Activated T-helper 17 cell treated with anti-CD3 and anti-CD28 coated beads, Interleukin-2, amount 50 U/mL, for 72 hours (primary cell): ENCODE measurements around the gene RPGR. TPM values are rescaled to one million over a fixed set of nuclear protein-coding genes. Genes with fewer than 3 reads are reported as not detected.

Experiments used
- ATAC-seq: fragments of 150-1000 bp; cut with Tn5 transposase; replicated peaks from 2 replicates; pipeline ENCODE4 v1.10.0; 2021; ENCODE audit warnings: mild to moderate bottlenecking, moderate library complexity
- H3K27ac Mint-ChIP-seq: one replicate; pipeline ENCODE4 v1.8.0; 2022; ENCODE audit warnings: mixed read lengths
- H3K27me3 Mint-ChIP-seq: one replicate; pipeline ENCODE4 v1.8.0; 2022; ENCODE audit warnings: mixed read lengths
- H3K36me3 Mint-ChIP-seq: one replicate; pipeline ENCODE4 v1.8.0; 2022; ENCODE audit warnings: low read depth, mild to moderate bottlenecking, mixed read lengths
- H3K4me1 Mint-ChIP-seq: one replicate; pipeline ENCODE4 v1.8.0; 2022; ENCODE audit warnings: mixed read lengths
- H3K4me3 Mint-ChIP-seq: one replicate; pipeline ENCODE4 v1.8.0; 2022; ENCODE audit warnings: mild to moderate bottlenecking, mixed read lengths
- H3K9me3 Mint-ChIP-seq: one replicate; pipeline ENCODE4 v1.8.0; 2022; ENCODE audit warnings: mixed read lengths
- total RNA-seq, 2 donors: library from RNA; stranded (reverse); gene quantifications; one replicate each; pipeline ENCODE4 v1.2.3, GENCODE V29; 2022

RPGR gene
- total RNA-seq, 2 donors from 2014 or later = 3.5 to 7.5 TPM

DNA sequence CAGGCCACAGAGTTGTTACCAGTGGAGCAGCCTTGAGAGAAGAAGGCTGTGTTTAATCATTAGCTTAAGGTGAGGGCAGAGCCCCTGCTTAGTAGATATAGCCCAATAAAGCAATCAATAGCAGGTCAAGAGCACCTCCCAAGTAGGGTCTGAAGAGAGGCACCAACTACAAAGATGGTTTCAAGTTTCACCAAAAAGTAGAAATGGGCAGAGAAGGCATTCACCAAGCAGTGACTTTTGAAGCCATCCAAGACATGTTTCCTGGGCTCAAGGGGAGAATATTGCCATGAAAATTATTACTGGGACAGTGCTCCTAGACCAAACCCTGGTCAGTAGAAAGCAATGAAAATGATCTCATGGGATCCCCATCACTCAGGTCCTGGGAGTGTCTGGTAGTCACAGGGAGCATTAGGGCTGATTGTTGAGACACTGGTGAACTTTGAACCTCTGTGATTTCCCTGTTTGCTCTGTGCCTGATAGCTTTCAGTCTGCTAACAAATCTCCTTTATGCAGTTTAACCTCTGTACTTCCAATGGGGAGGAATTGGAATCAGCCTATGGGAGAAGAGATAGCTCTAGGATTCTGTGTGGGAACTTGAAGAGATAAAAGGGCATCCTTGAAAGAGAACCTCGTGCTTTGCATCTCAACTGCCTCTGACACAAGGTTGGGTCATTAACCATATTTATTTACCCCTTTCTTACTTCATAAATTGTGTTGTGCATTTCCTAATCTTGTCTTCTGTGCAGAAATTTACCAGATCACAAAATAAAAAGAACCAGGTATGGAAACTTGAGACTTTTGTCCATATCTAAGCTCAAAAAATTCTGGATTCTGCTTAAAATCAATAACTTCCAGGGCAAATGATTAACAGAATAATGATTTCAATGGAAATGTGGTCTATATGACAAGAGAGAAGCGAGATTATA lies 15.8 kb upstream of the RPGR start:
- Mint-ChIP-seq H3K4me1 (no peaks in the 10 kb centered on the region), H3K9me3 (no peaks in the 10 kb centered on the region), H3K4me3 (no peak overlapping the region), H3K27me3 (no peaks in the 10 kb centered on the region), H3K27ac (no peak overlapping the region), H3K36me3 (no peaks in the 10 kb centered on the region)
- ATAC-seq = no peak

DNA sequence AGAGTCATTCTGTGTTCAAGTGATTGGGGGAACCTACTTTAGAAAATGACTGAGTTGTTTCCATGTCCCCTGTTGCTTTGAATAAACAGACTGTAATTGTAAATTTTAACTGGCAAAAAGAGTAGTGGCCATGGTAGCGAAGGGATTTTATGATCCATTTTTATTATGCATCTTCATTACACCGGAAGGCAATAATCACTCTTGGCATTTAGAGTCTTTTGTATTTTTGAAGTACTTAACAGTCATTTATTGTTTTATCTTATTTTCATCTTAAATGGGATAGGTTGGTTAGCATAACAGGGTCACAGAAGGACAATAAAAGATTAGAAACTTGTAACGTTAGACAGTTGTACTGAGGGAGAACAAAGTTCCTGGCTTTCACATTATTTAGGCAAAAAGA lies 14.1 kb upstream of the RPGR start:
- Mint-ChIP-seq H3K4me1 (no peaks in the 10 kb centered on the region), H3K36me3 (no peaks in the 10 kb centered on the region), H3K4me3 (no peak overlapping the region), H3K9me3 (no peaks in the 10 kb centered on the region), H3K27me3 (no peaks in the 10 kb centered on the region), H3K27ac (no peak overlapping the region)
- ATAC-seq = no peak

DNA sequence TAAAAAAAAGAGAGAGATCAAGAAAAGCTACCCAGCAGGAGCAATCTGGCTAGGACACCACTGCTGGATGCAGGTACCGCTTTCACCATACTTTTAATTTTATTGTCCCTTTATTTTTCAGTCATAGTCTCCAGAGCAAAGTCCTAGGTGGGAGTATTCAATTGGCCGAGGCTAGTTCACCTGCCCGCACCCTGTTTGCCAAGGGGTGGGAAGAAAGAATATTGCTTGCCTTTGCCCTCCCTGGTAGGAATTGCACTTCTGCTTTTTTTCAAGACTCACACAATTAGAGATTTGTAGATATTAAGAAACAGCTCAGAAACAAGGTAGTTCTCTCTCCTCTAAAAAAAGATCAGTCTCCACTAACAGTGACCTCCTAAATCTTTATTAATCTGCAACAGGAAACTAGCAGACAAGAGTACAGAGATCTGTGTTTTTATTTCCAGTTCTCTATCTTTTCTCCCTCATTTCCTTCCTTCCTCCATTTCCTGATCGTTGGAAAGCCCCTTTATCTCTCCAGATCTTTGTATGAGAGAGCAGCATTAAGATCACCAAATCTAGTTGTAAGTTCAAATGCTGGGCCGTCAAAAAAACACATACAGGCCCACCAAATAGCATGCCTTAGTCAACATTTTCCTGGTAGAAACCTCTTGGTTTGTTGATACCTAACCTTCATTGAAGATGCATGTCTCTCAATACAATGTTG lies 9.4 kb upstream of the RPGR start:
- no peaks in the 10 kb centered on the region for H3K36me3 Mint-ChIP-seq
- no peaks in the 10 kb centered on the region for H3K9me3 Mint-ChIP-seq
- ATAC-seq = no peak
- no peaks in the 10 kb centered on the region for H3K4me1 Mint-ChIP-seq
- H3K27ac Mint-ChIP-seq = no peak overlapping the region
- no peaks in the 10 kb centered on the region for H3K27me3 Mint-ChIP-seq
- no peak overlapping the region for H3K4me3 Mint-ChIP-seq

DNA sequence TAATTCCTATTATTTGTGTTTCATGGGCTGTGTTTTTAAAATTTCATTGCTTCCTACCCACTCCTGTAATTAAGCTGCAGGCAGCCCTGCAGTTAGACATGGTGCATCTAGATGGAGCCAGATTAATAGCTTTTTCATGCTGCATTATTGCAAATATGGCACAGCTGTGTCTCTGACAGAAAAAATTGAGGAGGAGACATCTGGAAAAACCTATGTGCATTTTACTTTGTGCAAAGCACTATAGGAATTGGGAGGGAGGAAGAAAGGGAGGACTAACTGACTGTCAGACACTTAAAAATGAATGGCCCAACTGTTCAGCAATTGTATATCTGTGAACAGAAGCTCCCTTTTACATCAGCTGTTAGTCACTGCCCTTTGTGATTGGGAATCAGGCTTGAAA lies 8.1 kb upstream of the RPGR start:
- no peaks in the 10 kb centered on the region for H3K27me3 Mint-ChIP-seq
- H3K4me3 Mint-ChIP-seq = no peak overlapping the region
- no peak overlapping the region for H3K27ac Mint-ChIP-seq
- H3K36me3 Mint-ChIP-seq = no peaks in the 10 kb centered on the region
- ATAC-seq = no peak
- no peaks in the 10 kb centered on the region for H3K4me1 Mint-ChIP-seq
- H3K9me3 Mint-ChIP-seq = no peaks in the 10 kb centered on the region

- no peak for ATAC-seq
- Mint-ChIP-seq H3K4me3 (no peak overlapping the region), H3K27ac (no peak overlapping the region), H3K4me1 (no peaks in the 10 kb centered on the region), H3K27me3 (no peaks in the 10 kb centered on the region), H3K36me3 (no peaks in the 10 kb centered on the region), H3K9me3 (no peaks in the 10 kb centered on the region)
Observed at GRCh38 chrX:38332505-38332904, 5.2 kb upstream of the RPGR start.

- no peak for ATAC-seq
- Mint-ChIP-seq H3K36me3 (no peaks in the 10 kb centered on the region), H3K4me3 (peak overlapping the region; percentile 86), H3K9me3 (no peaks in the 10 kb centered on the region), H3K27ac (peak overlapping the region; percentile 97), H3K4me1 (no peaks in the 10 kb centered on the region), H3K27me3 (no peaks in the 10 kb centered on the region)
Observed at GRCh38 chrX:38327775-38328081, 419 bp upstream of the RPGR start.

DNA sequence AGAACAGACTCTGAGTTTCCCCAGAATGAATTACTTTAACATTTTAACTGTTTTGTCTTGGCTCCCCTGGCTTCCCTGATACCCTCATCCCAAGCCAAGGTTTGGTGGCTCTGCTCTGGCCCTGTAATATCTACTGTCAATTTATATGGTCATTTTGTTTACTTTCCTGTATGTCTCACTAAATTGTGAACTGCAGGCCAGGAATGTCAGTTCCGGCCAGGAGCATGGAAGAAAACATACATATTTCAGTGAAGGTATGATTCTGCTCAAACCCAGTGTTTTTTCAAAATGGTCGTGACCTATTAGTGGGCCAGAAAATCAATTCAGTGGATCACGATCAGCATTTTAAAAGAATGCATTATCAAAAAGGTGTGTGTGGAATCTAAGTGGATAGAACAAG lies 1.2 kb downstream of the RPGR start:
- H3K4me3 Mint-ChIP-seq = peak overlapping the region; percentile 86
- no peaks in the 10 kb centered on the region for H3K4me1 Mint-ChIP-seq
- no peak for ATAC-seq
- H3K27ac Mint-ChIP-seq = peak overlapping the region; percentile 97
- no peaks in the 10 kb centered on the region for H3K27me3 Mint-ChIP-seq
- H3K9me3 Mint-ChIP-seq = no peaks in the 10 kb centered on the region
- H3K36me3 Mint-ChIP-seq = peaks cover 5% of the 10 kb centered on the region

DNA sequence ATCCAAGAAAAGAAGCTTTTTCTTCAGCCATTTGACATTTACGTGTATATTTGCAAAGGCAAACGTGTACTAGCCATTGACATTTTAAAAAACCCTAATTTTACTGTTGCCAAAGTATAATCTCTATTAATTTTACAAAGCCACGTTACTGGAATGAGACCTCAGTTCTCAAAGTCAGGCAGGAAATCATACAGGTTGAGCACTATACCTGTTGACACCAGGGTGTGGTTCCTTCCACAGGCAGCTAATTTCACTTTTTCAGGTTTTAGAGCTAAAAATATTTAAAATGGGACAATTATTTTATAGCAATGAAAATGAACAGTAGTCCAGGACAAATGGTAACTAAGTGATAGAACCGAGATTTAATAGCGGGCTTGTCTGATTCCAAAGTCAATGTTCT lies 6.5 kb downstream of the RPGR start:
- ATAC-seq = no peak
- Mint-ChIP-seq H3K4me1 (no peaks in the 10 kb centered on the region), H3K36me3 (peaks cover 12% of the 10 kb centered on the region), H3K4me3 (no peak overlapping the region), H3K27ac (no peak overlapping the region), H3K9me3 (no peaks in the 10 kb centered on the region), H3K27me3 (no peaks in the 10 kb centered on the region)

DNA sequence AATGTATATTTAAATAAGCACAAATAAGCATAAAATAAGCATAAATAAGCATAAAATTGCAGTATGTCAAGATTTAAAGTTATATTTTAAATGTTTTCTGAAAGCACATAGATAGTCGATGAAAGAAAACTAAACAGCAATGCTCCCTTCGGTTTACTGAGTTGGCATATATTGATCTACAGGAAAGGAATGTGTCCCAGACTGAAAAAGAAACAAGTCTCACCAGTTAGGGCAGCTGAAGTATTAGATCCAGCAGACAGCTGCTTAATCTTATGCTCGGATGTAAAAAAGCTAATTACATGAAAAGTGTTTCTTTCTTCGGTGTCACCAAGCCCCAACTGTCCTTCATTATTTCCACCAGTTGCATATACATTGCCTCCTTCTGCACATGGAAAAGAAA lies 8.7 kb downstream of the RPGR start:
- no peak for ATAC-seq
- Mint-ChIP-seq H3K27me3 (no peaks in the 10 kb centered on the region), H3K4me3 (no peak overlapping the region), H3K9me3 (no peaks in the 10 kb centered on the region), H3K4me1 (no peaks in the 10 kb centered on the region), H3K27ac (no peak overlapping the region), H3K36me3 (peaks cover 23% of the 10 kb centered on the region)

- Mint-ChIP-seq H3K4me3 (no peak overlapping the region), H3K9me3 (no peaks in the 10 kb centered on the region), H3K27ac (no peak overlapping the region), H3K36me3 (peaks cover 25% of the 10 kb centered on the region), H3K4me1 (no peaks in the 10 kb centered on the region), H3K27me3 (no peaks in the 10 kb centered on the region)
- no peak for ATAC-seq
Observed at GRCh38 chrX:38318196-38318595, 9.1 kb downstream of the RPGR start.

GRCh38 chrX:38315186-38315585 lies 12.1 kb downstream of the RPGR start:
- Mint-ChIP-seq H3K4me1 (no peaks in the 10 kb centered on the region), H3K9me3 (no peaks in the 10 kb centered on the region), H3K27me3 (no peaks in the 10 kb centered on the region), H3K4me3 (no peak overlapping the region), H3K36me3 (peaks cover 26% of the 10 kb centered on the region), H3K27ac (no peak overlapping the region)
- ATAC-seq = no peak

DNA sequence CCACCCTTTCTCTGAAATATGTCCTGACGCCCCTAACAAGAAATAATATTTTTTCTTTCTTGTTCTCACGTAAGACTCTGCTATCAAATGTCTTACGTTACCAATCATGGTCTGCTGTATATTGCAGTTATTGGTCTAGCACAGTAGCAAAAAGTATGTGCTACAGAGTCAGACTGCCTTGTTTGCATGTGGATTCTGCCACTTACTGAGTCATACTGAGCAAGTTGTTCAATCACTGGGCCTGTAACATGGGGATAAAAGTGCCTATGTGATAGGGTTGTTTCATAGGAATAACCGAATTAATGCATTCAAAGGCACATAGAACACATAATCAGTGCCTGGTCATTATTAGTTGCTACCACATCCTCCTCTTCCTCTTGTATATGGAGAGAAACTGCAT lies 14.1 kb downstream of the RPGR start:
- Mint-ChIP-seq H3K4me1 (no peaks in the 10 kb centered on the region), H3K27me3 (no peaks in the 10 kb centered on the region), H3K27ac (no peak overlapping the region), H3K4me3 (no peak overlapping the region), H3K36me3 (peaks cover 29% of the 10 kb centered on the region), H3K9me3 (no peaks in the 10 kb centered on the region)
- no peak for ATAC-seq

DNA sequence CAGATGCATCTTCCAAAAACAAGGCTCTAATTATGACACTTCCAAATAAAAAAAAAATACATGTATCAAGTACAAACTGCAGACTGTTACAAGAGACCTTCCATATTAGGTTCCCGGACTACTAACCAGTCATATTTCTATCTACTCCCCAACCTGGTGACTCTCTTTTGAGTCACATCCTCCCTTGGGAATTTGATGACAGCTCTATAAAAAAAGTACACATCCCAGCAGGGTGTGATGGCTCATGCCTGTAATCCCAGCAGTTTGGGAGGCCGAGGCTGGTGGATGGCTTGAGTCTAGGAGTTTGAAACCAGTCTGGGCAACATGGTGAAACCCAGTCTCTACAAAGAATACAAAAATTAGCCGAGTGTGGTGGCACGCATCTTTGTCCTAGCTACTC lies 14.9 kb downstream of the RPGR start:
- peaks cover 35% of the 10 kb centered on the region for H3K36me3 Mint-ChIP-seq
- no peaks in the 10 kb centered on the region for H3K4me1 Mint-ChIP-seq
- H3K4me3 Mint-ChIP-seq = no peak overlapping the region
- H3K9me3 Mint-ChIP-seq = no peaks in the 10 kb centered on the region
- no peak overlapping the region for H3K27ac Mint-ChIP-seq
- no peak for ATAC-seq
- H3K27me3 Mint-ChIP-seq = no peaks in the 10 kb centered on the region

- Mint-ChIP-seq H3K4me1 (no peaks in the 10 kb centered on the region), H3K27me3 (no peaks in the 10 kb centered on the region), H3K4me3 (no peak overlapping the region), H3K27ac (no peak overlapping the region), H3K36me3 (peaks cover 35% of the 10 kb centered on the region), H3K9me3 (no peaks in the 10 kb centered on the region)
- no peak for ATAC-seq
Observed at GRCh38 chrX:38311743-38312142, 15.6 kb downstream of the RPGR start.

GRCh38 chrX:38305971-38306370 lies 21.3 kb downstream of the RPGR start:
- Mint-ChIP-seq H3K4me3 (no peak overlapping the region), H3K27me3 (no peaks in the 10 kb centered on the region), H3K27ac (no peak overlapping the region), H3K9me3 (no peaks in the 10 kb centered on the region), H3K36me3 (peaks cover 18% of the 10 kb centered on the region), H3K4me1 (no peaks in the 10 kb centered on the region)
- no peak for ATAC-seq
